Prostate gland (tissue), 2 donors: ENCODE measurements around the gene AACS. TPM values are rescaled to one million over a fixed set of nuclear protein-coding genes. Genes with fewer than 3 reads are reported as not detected.

Experiments used
- DNase-seq: peaks from one replicate; pipeline ENCODE4 v3.0.0-alpha.2; 2019; ENCODE audit warnings: low spot score
- H3K27ac ChIP-seq, 2 donors: fragments of 200-600 bp; sonication (generic); 2 replicates each; pipeline ENCODE4 v1.5.1; 2017 to 2019
- H3K27me3 ChIP-seq: fragments of 200-600 bp; sonication (generic); replicated peaks from 2 replicates; pipeline ENCODE4 v1.5.1; 2019; ENCODE audit not compliant: insufficient read depth
- H3K36me3 ChIP-seq, 2 donors: fragments of 200-600 bp; sonication (generic); 1 replicate in 1 of 2; 2 replicates in 1 of 2; pipeline versions ENCODE4 v1.5.1 to v1.8.1; 2017 to 2019
- H3K4me1 ChIP-seq: fragments of 200-600 bp; sonication (generic); replicated peaks from 2 replicates; pipeline ENCODE4 v1.5.1; 2019
- H3K4me3 ChIP-seq, 2 donors: fragments of 200-600 bp; sonication (generic); 2 replicates each; pipeline ENCODE4 v1.5.1; 2017 to 2019
- H3K9me3 ChIP-seq: fragments of 200-600 bp; sonication (generic); 2 replicates; pipeline ENCODE4 v1.5.1; 2017
- POLR2A ChIP-seq: fragments of 450-650 bp; IDR thresholded peaks from one replicate; pipeline ENCODE4 v1.6.1; 2016; ENCODE audit warnings: antibody characterized with exemption, mild to moderate bottlenecking
- POLR2AphosphoS5 ChIP-seq: sonication (generic); formaldehyde crosslinking; IDR thresholded peaks from one replicate; pipeline ENCODE4 v1.6.1; 2017; ENCODE audit warnings: antibody characterized with exemption
- WGBS: methylation state at CpG from one replicate; pipeline ENCODE4 v1.1.5; 2018; 5-methylcytosine and 5-hydroxymethylcytosine counted together
- intact Hi-C: fragments of 100-400 bp; cut with DNase I; formaldehyde crosslinking; loops from one replicate; pipeline ENCODE4 v1.14.2; 2022
- total RNA-seq, 2 donors: library from RNA; depleted of rRNA; stranded (reverse); fragments of >200 nt; gene quantifications; one replicate each; pipeline ENCODE4 v1.1.0, GENCODE V29; 2016
- TF ChIP-seq, protein P1 (sequence below), 4 experiments: fragments of 200-600 bp in 2 of 4; fragments of 450-650 bp in 2 of 4; sonication (generic) in 2 of 4; IDR thresholded peaks; 1 replicate in 3 of 4; 2 replicates in 1 of 4; pipeline ENCODE4 v1.5.1; 2016 to 2019; ENCODE audit warnings: antibody characterized with exemption in 4 of 4, mild to moderate bottlenecking in 2 of 4, moderate library complexity in 2 of 4

AACS gene
- total RNA-seq, 2 donors from 2014 or later: 20.4 to 21.0 TPM

DNA sequence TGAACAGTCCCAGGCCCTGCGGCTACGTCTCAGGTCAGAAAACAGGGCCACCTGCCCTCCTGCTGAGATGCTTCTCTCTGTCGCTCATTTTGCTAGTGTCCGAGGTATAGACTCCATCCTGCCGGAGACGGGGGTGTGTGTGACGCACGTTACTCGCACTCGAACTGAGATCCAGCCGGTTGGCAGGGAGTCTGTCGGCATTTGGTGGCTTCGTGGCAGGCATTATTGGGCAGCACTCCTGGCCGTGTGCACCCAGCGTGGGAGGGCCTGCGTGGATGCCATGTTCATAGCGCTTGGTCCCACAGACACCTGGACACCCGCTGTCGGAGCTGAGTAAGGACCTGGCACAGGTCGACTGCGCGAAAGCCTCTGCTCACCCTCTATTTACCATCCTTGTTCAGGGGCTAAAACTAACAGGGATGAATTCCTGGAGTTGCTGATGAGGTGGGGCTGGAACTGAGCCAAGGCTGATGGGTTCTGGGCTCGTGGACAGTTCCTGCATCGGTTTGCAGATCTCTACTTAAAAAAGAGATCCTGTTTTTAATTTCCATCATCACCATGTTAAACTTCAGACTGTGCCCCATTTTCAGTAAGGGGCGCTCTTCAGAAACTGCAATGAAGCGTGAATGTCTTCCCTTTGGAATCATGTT is 28.6 kb downstream of the AACS start:
- no peak for DNase-seq
- Histone ChIP-seq H3K4me3 (no peak overlapping the region), H3K4me1 (no peaks in the 10 kb centered on the region), H3K9me3 (no peaks in the 10 kb centered on the region), H3K27me3 (no peaks in the 10 kb centered on the region), H3K36me3 (no peaks in the 10 kb centered on the region), H3K27ac (no peak overlapping the region)
- WGBS: 83% methylated on average over 26 of the region's 26 CpGs
- intact Hi-C loops: no loop called here
- TF ChIP-seq, protein P1, sequence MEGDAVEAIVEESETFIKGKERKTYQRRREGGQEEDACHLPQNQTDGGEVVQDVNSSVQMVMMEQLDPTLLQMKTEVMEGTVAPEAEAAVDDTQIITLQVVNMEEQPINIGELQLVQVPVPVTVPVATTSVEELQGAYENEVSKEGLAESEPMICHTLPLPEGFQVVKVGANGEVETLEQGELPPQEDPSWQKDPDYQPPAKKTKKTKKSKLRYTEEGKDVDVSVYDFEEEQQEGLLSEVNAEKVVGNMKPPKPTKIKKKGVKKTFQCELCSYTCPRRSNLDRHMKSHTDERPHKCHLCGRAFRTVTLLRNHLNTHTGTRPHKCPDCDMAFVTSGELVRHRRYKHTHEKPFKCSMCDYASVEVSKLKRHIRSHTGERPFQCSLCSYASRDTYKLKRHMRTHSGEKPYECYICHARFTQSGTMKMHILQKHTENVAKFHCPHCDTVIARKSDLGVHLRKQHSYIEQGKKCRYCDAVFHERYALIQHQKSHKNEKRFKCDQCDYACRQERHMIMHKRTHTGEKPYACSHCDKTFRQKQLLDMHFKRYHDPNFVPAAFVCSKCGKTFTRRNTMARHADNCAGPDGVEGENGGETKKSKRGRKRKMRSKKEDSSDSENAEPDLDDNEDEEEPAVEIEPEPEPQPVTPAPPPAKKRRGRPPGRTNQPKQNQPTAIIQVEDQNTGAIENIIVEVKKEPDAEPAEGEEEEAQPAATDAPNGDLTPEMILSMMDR (IDR thresholded peaks at IDR 0.05): no peak
- no peak for TF ChIP-seq POLR2AphosphoS5
- no peak for TF ChIP-seq POLR2A

DNA sequence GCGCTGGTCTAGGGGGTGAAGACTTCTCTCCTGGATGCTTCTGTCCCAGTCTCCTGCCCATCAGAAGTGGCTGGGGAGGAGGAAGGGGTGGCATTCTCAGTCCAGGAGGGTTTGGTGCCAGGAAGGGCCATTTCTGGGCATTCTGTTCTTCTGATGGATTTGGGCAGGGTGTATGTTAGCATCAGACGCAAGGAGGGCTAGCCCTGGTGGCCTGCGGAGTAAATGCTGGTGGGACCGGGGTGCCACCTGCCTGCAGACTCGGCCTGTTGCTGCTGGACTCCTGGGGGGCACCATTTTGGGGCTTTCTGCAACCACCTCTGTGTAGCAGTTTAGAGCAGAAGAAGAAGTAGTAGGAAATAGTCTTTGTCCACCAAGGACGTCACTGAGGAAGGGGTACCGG is 31.7 kb downstream of the AACS start:
- TF ChIP-seq POLR2AphosphoS5: no peak
- no peak for TF ChIP-seq POLR2A
- TF ChIP-seq, protein P1 (IDR thresholded peaks at IDR 0.05): no peak
- Histone ChIP-seq H3K36me3 (no peaks in the 10 kb centered on the region), H3K9me3 (no peaks in the 10 kb centered on the region), H3K4me3 (no peak overlapping the region), H3K4me1 (no peaks in the 10 kb centered on the region), H3K27me3 (no peaks in the 10 kb centered on the region), H3K27ac (no peak overlapping the region)
- intact Hi-C loops: no loop called here
- 88% methylated on average over 7 of the region's 7 CpGs for WGBS
- no peak for DNase-seq

GRCh38 chr12:125097427-125097826 is 32.2 kb downstream of the AACS start:
- intact Hi-C loops: no loop called here
- 74% methylated on average over 12 of the region's 12 CpGs for WGBS
- no peak for DNase-seq
- Histone ChIP-seq H3K4me1 (no peaks in the 10 kb centered on the region), H3K36me3 (no peaks in the 10 kb centered on the region), H3K9me3 (no peaks in the 10 kb centered on the region), H3K27me3 (no peaks in the 10 kb centered on the region), H3K27ac (no peak overlapping the region), H3K4me3 (no peak overlapping the region)
- TF ChIP-seq POLR2AphosphoS5: no peak
- TF ChIP-seq POLR2A: no peak
- TF ChIP-seq, protein P1 (IDR thresholded peaks at IDR 0.05): no peak

- Histone ChIP-seq H3K9me3 (no peaks in the 10 kb centered on the region), H3K27me3 (no peaks in the 10 kb centered on the region), H3K27ac (no peak overlapping the region), H3K36me3 (no peaks in the 10 kb centered on the region), H3K4me3 (no peak overlapping the region), H3K4me1 (no peaks in the 10 kb centered on the region)
- 70% methylated on average over 15 of the region's 15 CpGs for WGBS
- TF ChIP-seq POLR2AphosphoS5: no peak
- no peak for DNase-seq
- intact Hi-C loops: no loop called here
Measured at GRCh38 chr12:125098676-125099408, 33.6 kb downstream of the AACS start.

DNA sequence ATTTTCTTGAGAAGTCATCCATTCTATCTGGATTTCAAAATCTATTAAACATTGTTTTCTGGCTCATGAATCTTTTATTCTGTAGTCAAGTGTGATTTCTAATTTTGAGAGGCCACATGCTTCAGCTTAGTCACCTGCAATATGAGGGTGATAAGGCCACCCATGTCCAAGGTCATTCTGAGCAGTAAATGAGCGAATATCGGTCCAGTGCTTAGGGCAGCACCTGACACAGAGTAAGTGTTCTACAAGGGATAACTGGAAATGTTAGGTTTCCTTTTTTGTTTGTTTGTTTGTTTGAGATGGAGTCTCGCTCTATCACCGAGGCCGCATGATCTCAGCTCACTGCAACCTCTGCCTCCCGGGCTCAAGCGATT is 34.2 kb downstream of the AACS start:
- TF ChIP-seq POLR2A (no peak), POLR2AphosphoS5 (no peak)
- TF ChIP-seq, protein P1 (IDR thresholded peaks at IDR 0.05): no peak
- WGBS: 95% methylated on average over 7 of the region's 7 CpGs
- Histone ChIP-seq H3K27ac (no peak overlapping the region), H3K27me3 (no peaks in the 10 kb centered on the region), H3K4me1 (no peaks in the 10 kb centered on the region), H3K9me3 (no peaks in the 10 kb centered on the region), H3K4me3 (no peak overlapping the region), H3K36me3 (no peaks in the 10 kb centered on the region)
- intact Hi-C loops: no loop called here
- no peak for DNase-seq
